Neural cell (in vitro differentiated cells): ENCODE data around the gene EPB41L2. TPM values are rescaled to one million over a fixed set of nuclear protein-coding genes. Genes with fewer than 3 reads are reported as not detected.

Experiments
- H2AFZ ChIP-seq: fragments of 200-600, 300-800 bp; sonication (generic), shearing (Covaris generic); 2 replicates; pipeline ENCODE4 v1.6.0; 2014; ENCODE audit warnings: low read depth, mild to moderate bottlenecking, antibody characterized with exemption, low read length, moderate library complexity
- H3F3A ChIP-seq: fragments of 200-600 bp; shearing (Covaris generic); 2 replicates; pipeline ENCODE4 v1.6.1; 2016; ENCODE audit warnings: mild to moderate bottlenecking, moderate library complexity, mixed read lengths, antibody characterized with exemption, low read length; ENCODE audit not compliant: insufficient read depth, poor library complexity, severe bottlenecking
- H3K27ac ChIP-seq: fragments of 200-600, 300-800 bp; sonication (generic), shearing (Covaris generic); 2 replicates; pipeline ENCODE4 v1.5.1; 2014; ENCODE audit warnings: mild to moderate bottlenecking, low read length, moderate library complexity
- H3K27me3 ChIP-seq: fragments of 300-800, 200-600 bp; sonication (generic), shearing (Covaris generic); 2 replicates; pipeline ENCODE4 v1.6.0; 2014; ENCODE audit warnings: mild to moderate bottlenecking, low read depth, low read length, moderate library complexity; ENCODE audit not compliant: insufficient read depth
- H3K36me3 ChIP-seq: fragments of 300-800, 200-600 bp; sonication (generic), shearing (Covaris generic); 2 replicates; pipeline ENCODE4 v1.5.1; 2014; ENCODE audit warnings: mild to moderate bottlenecking, antibody characterized with exemption, low read length, moderate library complexity; ENCODE audit not compliant: insufficient read depth
- H3K4me2 ChIP-seq: fragments of 300-800, 200-600 bp; sonication (generic), shearing (Covaris generic); 2 replicates; pipeline ENCODE4 v1.6.0; 2014; ENCODE audit warnings: mild to moderate bottlenecking, low read length
- H3K4me3 ChIP-seq: fragments of 300-800, 200-600 bp; sonication (generic), shearing (Covaris generic); 2 replicates; pipeline ENCODE4 v1.5.1; 2014; ENCODE audit warnings: mild to moderate bottlenecking, low read length, moderate library complexity
- H3K79me2 ChIP-seq: fragments of 200-600 bp; shearing (Covaris generic); replicated peaks from 2 replicates; pipeline ENCODE4 v1.6.0; 2014; ENCODE audit warnings: mild to moderate bottlenecking, low read length, moderate library complexity; ENCODE audit not compliant: insufficient read depth
- H3K9ac ChIP-seq: fragments of 300-800, 200-600 bp; sonication (generic), shearing (Covaris generic); 2 replicates; pipeline ENCODE4 v1.6.1; 2016; ENCODE audit warnings: mild to moderate bottlenecking, low read length, mixed read lengths
- H3K9me2 ChIP-seq: fragments of 200-600 bp; shearing (Covaris generic); 2 replicates; pipeline ENCODE4 v1.6.1; 2016; ENCODE audit warnings: mild to moderate bottlenecking, low read length, mixed read lengths; ENCODE audit not compliant: insufficient read depth
- H3K9me3 ChIP-seq: fragments of 200-600, 300-800 bp; sonication (generic), shearing (Covaris generic); 2 replicates; pipeline ENCODE4 v1.6.1; 2016; ENCODE audit warnings: mild to moderate bottlenecking, mixed run types, low read length, moderate library complexity, mixed read lengths
- H4K20me1 ChIP-seq: fragments of 200-600 bp; shearing (Covaris generic); 2 replicates; pipeline ENCODE4 v1.6.1; 2016; ENCODE audit warnings: mild to moderate bottlenecking, mixed run types; ENCODE audit not compliant: insufficient read depth
- CTCF ChIP-seq: fragments of 450-650 bp; IDR thresholded peaks from 2 replicates; pipeline ENCODE4 v1.5.1; 2014; ENCODE audit warnings: antibody characterized with exemption, mild to moderate bottlenecking, moderate library complexity; ENCODE audit not compliant: poor library complexity, severe bottlenecking
- EP300 ChIP-seq: fragments of 450-650 bp; conservative IDR thresholded peaks from 2 replicates; pipeline ENCODE4 v1.6.1; 2014; ENCODE audit warnings: antibody characterized with exemption, mild to moderate bottlenecking, moderate library complexity; ENCODE audit not compliant: poor library complexity, severe bottlenecking
- EZH2 ChIP-seq: fragments of 200-600, 300-800 bp; shearing (Covaris generic), sonication (generic); IDR thresholded peaks from 2 replicates; pipeline ENCODE4 v1.6.1; 2014; ENCODE audit warnings: antibody characterized with exemption, low read length, borderline replicate concordance, mild to moderate bottlenecking; ENCODE audit not compliant: insufficient read depth, poor library complexity, severe bottlenecking
- MXI1 ChIP-seq: fragments of 450-650 bp; conservative IDR thresholded peaks from 2 replicates; pipeline ENCODE4 v1.6.1; 2014; ENCODE audit warnings: antibody characterized with exemption, mild to moderate bottlenecking; ENCODE audit not compliant: poor library complexity, severe bottlenecking
- POLR2AphosphoS5 ChIP-seq: IDR thresholded peaks from 2 replicates; pipeline ENCODE4 v1.6.1; 2012
- RAD21 ChIP-seq: fragments of 450-650 bp; conservative IDR thresholded peaks from 2 replicates; pipeline ENCODE4 v1.6.1; 2014; ENCODE audit warnings: antibody characterized with exemption, mild to moderate bottlenecking, moderate library complexity
- REST ChIP-seq: IDR thresholded peaks from 2 replicates; pipeline ENCODE4 v1.6.1; 2012; ENCODE audit warnings: borderline replicate concordance
- SMC3 ChIP-seq: fragments of 450-650 bp; conservative IDR thresholded peaks from 2 replicates; pipeline ENCODE4 v1.6.1; 2014; ENCODE audit warnings: antibody characterized with exemption, mild to moderate bottlenecking, moderate library complexity; ENCODE audit not compliant: poor library complexity
- TAF1 ChIP-seq: IDR thresholded peaks from 2 replicates; pipeline ENCODE4 v1.6.1; 2012; ENCODE audit warnings: low read depth
- polyA plus RNA-seq: library from polyadenylated mRNA; depleted of rRNA; stranded (reverse); fragments of >200 nt; gene quantifications from 2 replicates; pipeline ENCODE4 v1.2.3, GENCODE V29; 2014

Gene EPB41L2
- polyA plus RNA-seq, 1 donor from 2014 or later: 13.5 TPM

- no peak overlapping the region for H3K27ac ChIP-seq
These were observed 36.8 kb downstream of the EPB41L2 start for GRCh38 chr6:131026243-131026642.

GRCh38 chr6:131024565-131024964 lies 38.5 kb downstream of the EPB41L2 start:
- Histone ChIP-seq H3K9ac (no peak overlapping the region), H3F3A (no peaks in the 10 kb centered on the region), H4K20me1 (no peaks in the 10 kb centered on the region), H2AFZ (no peak overlapping the region), H3K4me3 (no peak overlapping the region), H3K27ac (no peak overlapping the region), H3K9me3 (no peaks in the 10 kb centered on the region), H3K27me3 (no peaks in the 10 kb centered on the region), H3K4me2 (no peak overlapping the region), H3K9me2 (no peaks in the 10 kb centered on the region), H3K36me3 (no peaks in the 10 kb centered on the region), H3K79me2 (no peaks in the 10 kb centered on the region)
- TF ChIP-seq CTCF: no peak
- TF ChIP-seq MXI1: no peak
- TF ChIP-seq TAF1: no peak
- TF ChIP-seq POLR2AphosphoS5: no peak
- TF ChIP-seq SMC3: no peak
- TF ChIP-seq RAD21: no peak
- no peak for TF ChIP-seq REST

More at GRCh38 chr6:131026243-131026642, 36.8 kb downstream of the EPB41L2 start:
- H3K4me2 ChIP-seq: no peak overlapping the region
- no peaks in the 10 kb centered on the region for H3K27me3 ChIP-seq
- TF ChIP-seq REST: no peak
- TF ChIP-seq RAD21: no peak
- TF ChIP-seq TAF1: no peak
- no peak for TF ChIP-seq CTCF
- no peak for TF ChIP-seq EZH2
- no peak for TF ChIP-seq SMC3
- no peak for TF ChIP-seq EP300
- TF ChIP-seq POLR2AphosphoS5: no peak
- no peak for TF ChIP-seq MXI1
- no peaks in the 10 kb centered on the region for H4K20me1 ChIP-seq
- no peaks in the 10 kb centered on the region for H3K9me3 ChIP-seq
- no peaks in the 10 kb centered on the region for H3F3A ChIP-seq
- no peaks in the 10 kb centered on the region for H3K79me2 ChIP-seq
- H3K36me3 ChIP-seq: no peaks in the 10 kb centered on the region
- no peak overlapping the region for H3K4me3 ChIP-seq
- no peak overlapping the region for H2AFZ ChIP-seq
- H3K9ac ChIP-seq: no peak overlapping the region
- H3K9me2 ChIP-seq: no peaks in the 10 kb centered on the region
